Fibroblast of the aortic adventitia (primary cell): ENCODE data around the gene ECI1. TPM values are rescaled to one million over a fixed set of nuclear protein-coding genes. Genes with fewer than 3 reads are reported as not detected.

ENCODE experiments used
- DNase-seq: peaks from one replicate; pipeline ENCODE4 v3.0.0-alpha.2; 2010; ENCODE audit warnings: low read depth
- H3K4me3 ChIP-seq: 2 replicates; pipeline ENCODE4 v1.5.1; 2011; ENCODE audit warnings: low read depth, mild to moderate bottlenecking, control low read depth, low read length, moderate library complexity
- total RNA-seq: library from RNA; depleted of rRNA; stranded (reverse); fragments of >200 nt; gene quantifications from 2 replicates; pipeline ENCODE4 v1.2.3, GENCODE V29; 2012; ENCODE audit warnings: low replicate concordance
- TF ChIP-seq, protein P1 (sequence below): IDR thresholded peaks from 2 replicates; pipeline ENCODE4 v1.5.1; 2011; ENCODE audit warnings: mild to moderate bottlenecking, low read length, control low read depth, inconsistent platforms; ENCODE audit not compliant: insufficient read depth

Gene ECI1
- total RNA-seq, 1 donor, result 34.9 TPM

DNA sequence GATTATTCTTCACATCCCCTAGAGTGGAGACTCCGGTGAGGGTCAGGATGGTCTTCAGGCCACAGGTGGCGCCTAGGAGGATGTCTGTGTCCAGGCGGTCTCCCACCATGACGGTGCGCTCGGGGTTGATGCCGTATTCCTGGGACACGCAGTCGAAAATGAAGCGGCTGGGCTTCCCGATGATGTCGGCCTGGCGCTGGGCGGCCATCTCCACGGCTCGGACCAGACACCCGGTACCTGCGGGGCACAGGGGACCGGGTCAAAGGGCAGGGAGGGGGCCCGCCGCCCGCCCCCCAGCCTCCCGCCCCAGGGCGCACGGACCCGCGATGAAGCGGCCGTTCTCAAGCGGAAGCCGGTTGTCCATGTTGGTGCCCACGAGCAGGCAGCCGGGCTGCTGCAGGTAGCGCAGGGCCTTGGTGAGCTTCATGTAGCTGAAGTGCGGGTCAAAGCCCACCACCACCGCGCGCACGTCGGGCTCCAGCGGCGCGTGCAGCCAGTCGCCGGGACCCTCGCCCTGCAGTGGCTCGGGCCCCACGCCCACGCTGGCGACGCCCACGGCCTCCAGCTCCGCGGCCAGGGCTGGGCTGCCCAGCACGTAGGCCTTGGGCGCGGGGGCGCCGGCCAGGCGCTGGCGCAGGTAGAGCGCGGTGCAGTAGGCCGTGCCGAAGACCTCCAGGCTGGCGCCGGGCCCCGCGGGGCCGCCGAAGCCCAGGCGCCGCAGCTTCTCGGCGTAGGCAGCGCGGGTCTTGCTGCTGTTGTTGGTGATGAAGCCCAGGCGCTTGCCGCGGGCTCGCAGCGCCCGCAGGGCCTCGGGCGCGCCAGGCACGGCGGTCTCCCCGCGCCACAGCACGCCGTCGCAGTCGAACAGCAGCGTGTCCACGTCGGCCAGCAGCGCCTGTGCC, 37.3 kb downstream of the ECI1 start:
- peak overlapping the region; percentile 74 for H3K4me3 ChIP-seq
- no peak for DNase-seq
- TF ChIP-seq, protein P1, sequence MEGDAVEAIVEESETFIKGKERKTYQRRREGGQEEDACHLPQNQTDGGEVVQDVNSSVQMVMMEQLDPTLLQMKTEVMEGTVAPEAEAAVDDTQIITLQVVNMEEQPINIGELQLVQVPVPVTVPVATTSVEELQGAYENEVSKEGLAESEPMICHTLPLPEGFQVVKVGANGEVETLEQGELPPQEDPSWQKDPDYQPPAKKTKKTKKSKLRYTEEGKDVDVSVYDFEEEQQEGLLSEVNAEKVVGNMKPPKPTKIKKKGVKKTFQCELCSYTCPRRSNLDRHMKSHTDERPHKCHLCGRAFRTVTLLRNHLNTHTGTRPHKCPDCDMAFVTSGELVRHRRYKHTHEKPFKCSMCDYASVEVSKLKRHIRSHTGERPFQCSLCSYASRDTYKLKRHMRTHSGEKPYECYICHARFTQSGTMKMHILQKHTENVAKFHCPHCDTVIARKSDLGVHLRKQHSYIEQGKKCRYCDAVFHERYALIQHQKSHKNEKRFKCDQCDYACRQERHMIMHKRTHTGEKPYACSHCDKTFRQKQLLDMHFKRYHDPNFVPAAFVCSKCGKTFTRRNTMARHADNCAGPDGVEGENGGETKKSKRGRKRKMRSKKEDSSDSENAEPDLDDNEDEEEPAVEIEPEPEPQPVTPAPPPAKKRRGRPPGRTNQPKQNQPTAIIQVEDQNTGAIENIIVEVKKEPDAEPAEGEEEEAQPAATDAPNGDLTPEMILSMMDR, result no peak

DNA sequence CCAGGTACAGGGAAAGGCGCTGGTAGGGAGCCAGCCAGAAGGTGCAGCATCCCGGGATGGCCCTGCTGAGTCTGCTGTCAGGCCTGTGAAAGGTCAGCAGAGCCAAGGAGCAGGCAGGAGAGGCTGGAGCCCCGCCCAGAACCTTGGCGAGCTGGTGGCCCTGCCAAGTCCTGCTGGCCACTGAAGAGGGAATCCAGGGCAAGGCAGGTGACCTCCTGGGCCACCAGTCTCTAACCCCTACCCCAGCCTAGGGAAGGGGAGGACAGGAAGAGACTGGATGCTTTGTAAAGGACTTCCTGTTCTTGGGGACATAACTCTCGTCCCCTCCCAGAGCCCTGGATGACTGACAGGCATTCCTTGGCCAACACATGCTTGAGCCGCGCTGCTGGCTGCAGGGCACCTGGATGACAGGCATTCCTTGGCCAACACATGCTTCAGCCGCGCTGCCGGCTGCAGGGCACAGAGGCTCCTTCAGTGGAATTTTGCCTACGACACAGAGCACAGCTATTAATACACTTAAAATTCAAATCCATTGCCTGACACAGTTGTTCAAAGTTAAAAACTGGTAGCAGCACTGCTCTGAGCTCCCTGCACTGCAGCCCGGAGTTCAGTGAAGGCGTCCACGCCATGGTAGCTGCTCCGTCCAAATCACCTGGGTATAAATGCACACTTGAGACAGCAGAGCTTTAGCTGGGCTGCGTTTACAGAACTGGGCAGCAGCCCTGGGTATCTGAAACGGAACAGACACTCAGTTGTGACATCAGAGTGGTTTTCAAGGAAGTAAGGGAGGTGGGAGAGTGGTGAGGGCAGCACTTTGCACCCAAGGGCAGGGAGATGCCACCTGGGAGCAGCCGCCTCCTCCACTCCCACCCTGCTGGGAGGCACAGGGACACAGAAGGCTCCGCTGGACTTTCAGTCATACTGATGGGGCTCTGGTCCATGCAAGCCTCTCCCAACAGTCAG, 38.7 kb downstream of the ECI1 start:
- TF ChIP-seq, protein P1, result no peak
- H3K4me3 ChIP-seq, result peak overlapping the region; percentile 74
- no peak for DNase-seq

DNA sequence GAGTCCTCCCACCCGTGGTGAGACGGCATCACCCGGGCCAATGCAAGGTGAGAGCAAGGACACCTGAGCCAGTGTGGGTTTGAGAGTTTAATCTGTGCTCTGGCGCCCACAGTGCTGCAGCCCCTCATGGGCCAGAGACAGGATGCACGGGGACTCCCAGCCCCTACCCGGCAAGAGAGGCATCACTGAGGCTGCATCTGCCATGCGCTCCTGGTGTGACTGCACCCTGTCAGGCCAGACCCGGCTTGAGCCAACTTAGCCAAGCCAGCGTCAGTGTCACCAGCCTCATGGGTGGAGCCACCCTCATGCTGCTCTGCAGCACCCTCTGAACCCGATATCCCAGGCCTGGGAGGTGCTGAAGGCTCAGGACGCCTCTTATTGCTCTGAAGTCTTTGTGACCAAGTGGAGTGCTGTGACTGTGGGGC, 39.5 kb downstream of the ECI1 start:
- no peak overlapping the region for H3K4me3 ChIP-seq
- no peak for DNase-seq
- TF ChIP-seq, protein P1, result no peak

DNA sequence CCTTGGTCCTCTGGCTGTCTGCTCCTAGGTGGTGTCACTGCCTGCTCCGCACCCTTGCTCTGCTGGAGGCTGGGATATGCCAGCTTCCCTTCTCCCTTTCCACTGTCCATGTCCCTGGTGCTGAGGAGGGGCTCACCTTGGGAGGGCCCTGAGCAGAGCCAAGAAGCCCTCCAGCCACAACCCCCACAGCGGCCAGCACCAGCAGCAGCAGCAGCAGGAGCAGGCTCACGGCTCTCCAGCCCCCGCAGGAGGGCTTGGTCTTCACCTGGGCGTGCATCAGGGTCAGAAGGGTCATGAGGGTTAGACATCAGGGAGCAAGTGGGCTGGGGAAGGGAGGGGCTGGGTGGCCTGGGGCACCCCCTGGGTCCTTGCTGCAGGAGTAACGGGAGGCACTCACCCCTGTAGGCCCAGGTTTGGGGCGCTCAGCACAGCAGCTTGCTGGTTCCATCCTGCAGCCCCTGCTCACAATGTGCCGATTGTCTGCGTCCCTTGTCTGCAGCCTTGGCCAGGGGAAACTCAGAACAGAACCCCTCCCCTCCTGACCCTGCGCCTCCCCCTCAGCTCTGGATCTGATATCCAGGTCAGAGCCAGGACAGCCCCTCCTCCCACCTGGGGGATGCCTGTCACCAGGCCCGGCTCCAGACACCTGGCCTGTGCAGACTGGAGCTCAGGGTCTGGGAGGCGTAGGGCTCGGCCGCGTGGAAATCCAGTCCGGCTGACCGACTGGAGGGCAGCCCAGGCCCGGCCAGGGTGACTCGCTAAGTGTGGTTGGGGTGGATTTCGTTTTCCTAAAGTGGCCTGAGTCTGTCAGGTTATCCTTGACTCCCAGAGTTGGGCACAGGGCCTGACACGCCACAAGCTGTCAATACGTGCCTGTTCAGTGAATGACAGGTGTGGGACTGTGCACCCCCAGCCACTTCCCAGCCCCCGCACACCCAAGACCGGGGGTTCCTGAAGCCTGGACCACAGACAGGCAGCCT, 40.7 kb downstream of the ECI1 start, which contains the start of gene BRICD5:
Gene BRICD5, minus strand, starts transcription at position 478 of the 980 bp plus-strand sequence. Its CDS starts 30 bp downstream, at position 448.
- no peak for DNase-seq
- H3K4me3 ChIP-seq, result no peak within 1 kb of the TSS
- TF ChIP-seq, protein P1, result no peak

DNA sequence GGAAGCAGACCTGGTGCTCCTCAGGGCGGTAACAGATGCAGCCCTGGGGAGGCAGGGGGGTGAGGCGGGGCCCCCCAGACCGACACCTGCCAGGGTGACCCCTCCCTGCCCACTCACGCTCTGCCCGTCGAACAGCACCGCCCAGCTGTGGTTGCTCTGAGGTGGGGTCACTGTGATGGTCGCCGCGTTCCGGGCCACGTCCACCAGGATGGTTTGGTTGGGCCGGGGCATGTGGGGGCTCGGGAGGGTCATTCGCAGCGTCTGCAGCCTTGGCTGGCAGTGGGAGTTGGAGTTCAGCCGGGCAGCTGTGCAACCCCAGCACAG, 41.4 kb downstream of the ECI1 start:
- H3K4me3 ChIP-seq, result no peak overlapping the region
- DNase-seq, result no peak
- TF ChIP-seq, protein P1, result no peak
